HEK293 (cell line): ENCODE measurements around the gene LRP1B.

Experiments
- CTCF ChIA-PET: fragments of 350-600 bp; formaldehyde crosslinking; extraction: SDS; loops from one replicate; lab custom pipeline; 2021; ENCODE audit warnings: antibody characterized with exemption; lab: Yijun Ruan, JAX
- POLR2A ChIA-PET: fragments of 300-600 bp; formaldehyde crosslinking; extraction: SDS; loops from one replicate; lab custom pipeline; 2020; ENCODE audit warnings: antibody characterized with exemption, inconsistent platforms; lab: Yijun Ruan, JAX
- H3K27ac ChIP-seq: fragments of 200-500 bp; sonication (Bioruptor generic); 2 replicates; pipeline ENCODE4 v1.5.1; 2014; ENCODE audit warnings: low read depth, low read length, control low read depth, inconsistent platforms; ENCODE audit errors: extremely low read depth
- H3K36me3 ChIP-seq, 2 experiments: fragments of 200-500 bp in 1 of 2; sonication (Bioruptor generic) in 1 of 2; 1 replicate in 1 of 2; 2 replicates in 1 of 2; pipeline ENCODE4 v1.5.1; 2014 to 2017; ENCODE audit warnings: inconsistent platforms in 2 of 2, low read length in 2 of 2; ENCODE audit not compliant: control insufficient read depth in 2 of 2, insufficient read depth in 1 of 2
- H3K4me1 ChIP-seq: fragments of 200-500 bp; sonication (Bioruptor generic); 2 replicates; pipeline ENCODE4 v1.5.1; 2014; ENCODE audit warnings: mild to moderate bottlenecking, low read length, inconsistent platforms; ENCODE audit not compliant: control insufficient read depth, insufficient read depth
- H3K4me3 ChIP-seq: 2 replicates; pipeline ENCODE4 v1.5.1; 2011; ENCODE audit warnings: low read depth, mild to moderate bottlenecking, control low read depth, low read length, moderate library complexity
- H3K9me3 ChIP-seq: fragments of 200-500 bp; sonication (Bioruptor generic); 2 replicates; pipeline ENCODE4 v1.5.1; 2014; ENCODE audit warnings: low read depth, low read length, inconsistent platforms; ENCODE audit not compliant: control insufficient read depth, insufficient read depth
- ATF2 ChIP-seq: fragments of 450-650 bp; formaldehyde crosslinking; IDR thresholded peaks from 2 replicates; pipeline ENCODE4 v1.5.1; 2016; ENCODE audit warnings: missing biosample characterization, missing genetic modification characterization, low read depth
- GLI4 ChIP-seq: fragments of 450-650 bp; formaldehyde crosslinking; IDR thresholded peaks from 2 replicates; pipeline ENCODE4 v1.5.1; 2016; ENCODE audit warnings: missing biosample characterization, missing genetic modification characterization
- HOXD13 ChIP-seq: sonication (generic); formaldehyde crosslinking; IDR thresholded peaks from 2 replicates; pipeline ENCODE4 v1.8.0; 2022; ENCODE audit warnings: missing genetic modification reagents, borderline replicate concordance
- MZF1 ChIP-seq: fragments of 450-650 bp; formaldehyde crosslinking; IDR thresholded peaks from 2 replicates; pipeline ENCODE4 v1.5.1; 2017; ENCODE audit warnings: missing biosample characterization, missing genetic modification characterization, borderline replicate concordance
- TSHZ1 ChIP-seq: fragments of 450-650 bp; formaldehyde crosslinking; IDR thresholded peaks from 2 replicates; pipeline ENCODE4 v1.5.1; 2016; ENCODE audit warnings: missing biosample characterization, missing genetic modification characterization, borderline replicate concordance
- ZIC2 ChIP-seq: fragments of 450-650 bp; formaldehyde crosslinking; IDR thresholded peaks from 2 replicates; pipeline ENCODE4 v1.5.1; 2016; ENCODE audit warnings: missing biosample characterization, missing genetic modification characterization
- ZNF16 ChIP-seq: fragments of 450-650 bp; formaldehyde crosslinking; IDR thresholded peaks from 2 replicates; pipeline ENCODE4 v1.5.1; 2016; ENCODE audit warnings: low read depth, missing biosample characterization, missing genetic modification characterization
- ZNF214 ChIP-seq: fragments of 450-650 bp; formaldehyde crosslinking; IDR thresholded peaks from 2 replicates; pipeline ENCODE4 v1.5.1; 2017; ENCODE audit warnings: missing biosample characterization, mild to moderate bottlenecking, missing genetic modification characterization, borderline replicate concordance
- ZNF221 ChIP-seq: fragments of 450-650 bp; formaldehyde crosslinking; IDR thresholded peaks from 2 replicates; pipeline ENCODE4 v1.5.1; 2017; ENCODE audit warnings: missing biosample characterization, missing genetic modification characterization, borderline replicate concordance
- ZNF23 ChIP-seq: fragments of 450-650 bp; formaldehyde crosslinking; IDR thresholded peaks from 2 replicates; pipeline ENCODE4 v1.5.1; 2016; ENCODE audit warnings: missing biosample characterization, missing genetic modification characterization, borderline replicate concordance
- ZNF302 ChIP-seq: fragments of 450-650 bp; formaldehyde crosslinking; IDR thresholded peaks from 2 replicates; pipeline ENCODE4 v1.5.1; 2016; ENCODE audit warnings: missing biosample characterization, missing genetic modification characterization, low read depth
- ZNF311 ChIP-seq: fragments of 450-650 bp; formaldehyde crosslinking; IDR thresholded peaks from 2 replicates; pipeline ENCODE4 v1.5.1; 2017; ENCODE audit warnings: missing biosample characterization, missing genetic modification characterization, borderline replicate concordance
- ZNF341 ChIP-seq: fragments of 450-650 bp; formaldehyde crosslinking; IDR thresholded peaks from 2 replicates; pipeline ENCODE4; 2016; ENCODE audit warnings: low read depth, missing biosample characterization, missing genetic modification characterization
- ZNF391 ChIP-seq: fragments of 450-650 bp; formaldehyde crosslinking; IDR thresholded peaks from 2 replicates; pipeline ENCODE4 v1.5.1; 2016; ENCODE audit warnings: low read depth, missing biosample characterization, missing genetic modification characterization, borderline replicate concordance
- ZNF514 ChIP-seq: fragments of 450-650 bp; formaldehyde crosslinking; IDR thresholded peaks from 2 replicates; pipeline ENCODE4 v1.5.1; 2016; ENCODE audit warnings: missing biosample characterization, missing genetic modification characterization
- ZNF561 ChIP-seq: fragments of 450-650 bp; IDR thresholded peaks from 2 replicates; pipeline ENCODE4 v1.5.1; 2018; ENCODE audit warnings: missing biosample characterization, missing genetic modification characterization, borderline replicate concordance
- ZNF585B ChIP-seq: fragments of 450-650 bp; formaldehyde crosslinking; IDR thresholded peaks from 2 replicates; pipeline ENCODE4 v1.5.1; 2016; ENCODE audit warnings: missing biosample characterization, missing genetic modification characterization
- ZNF626 ChIP-seq: fragments of 450-650 bp; sonication (Bioruptor Pico); formaldehyde crosslinking; IDR thresholded peaks from 2 replicates; pipeline ENCODE4 v1.5.1; 2018; ENCODE audit warnings: missing biosample characterization, missing genetic modification characterization, inconsistent platforms
- ZNF629 ChIP-seq: fragments of 450-650 bp; formaldehyde crosslinking; IDR thresholded peaks from 2 replicates; pipeline ENCODE4 v1.5.1; 2017; ENCODE audit warnings: missing biosample characterization, missing genetic modification characterization
- ZNF785 ChIP-seq: fragments of 450-650 bp; formaldehyde crosslinking; IDR thresholded peaks from 2 replicates; pipeline ENCODE4 v1.5.1; 2016; ENCODE audit warnings: missing biosample characterization, missing genetic modification characterization
- ZSCAN16 ChIP-seq: fragments of 450-650 bp; formaldehyde crosslinking; IDR thresholded peaks from 2 replicates; pipeline ENCODE4 v1.5.1; 2016; ENCODE audit warnings: missing biosample characterization, missing genetic modification characterization
- TF ChIP-seq, protein P1 (sequence below): fragments of 450-650 bp; formaldehyde crosslinking; IDR thresholded peaks from 2 replicates; pipeline ENCODE4 v1.5.1; 2016; ENCODE audit warnings: missing biosample characterization, missing genetic modification characterization
- TF ChIP-seq, protein P2 (sequence below): fragments of 450-650 bp; formaldehyde crosslinking; IDR thresholded peaks from 2 replicates; pipeline ENCODE4 v1.5.1; 2016; ENCODE audit warnings: missing biosample characterization, missing genetic modification characterization
- TF ChIP-seq, protein P3 (sequence below): fragments of 450-650 bp; formaldehyde crosslinking; IDR thresholded peaks from 2 replicates; pipeline ENCODE4 v1.5.1; 2016; ENCODE audit warnings: missing biosample characterization, missing genetic modification characterization

The LRP1B gene

GRCh38 chr2:141440072-141440635 is 690.7 kb downstream of the LRP1B start:
- no peak overlapping the region for H3K4me3 ChIP-seq
- TF ChIP-seq ZNF221 (tag by site-specific recombination) (no peak), ZSCAN16 (no peak), ZNF214 (tag by site-specific recombination) (no peak), ZIC2 (no peak), HOXD13 (no peak), ATF2 (tag by site-specific recombination) (no peak)
- no peaks in the 10 kb centered on the region for H3K4me1 ChIP-seq
- no peaks in the 10 kb centered on the region for H3K36me3 ChIP-seq
- no peak overlapping the region for H3K27ac ChIP-seq
- H3K9me3 ChIP-seq: no peaks in the 10 kb centered on the region
- POLR2A ChIA-PET: no interaction called here
- CTCF ChIA-PET: no interaction called here

- ChIA-PET CTCF (interaction anchor here (0.8 kb wide), 1 partner anchor 10 kb away, joined by 3 read pairs; no protein-coding TSS in a partner anchor), POLR2A (no interaction called here)
- Histone ChIP-seq H3K4me1 (no peaks in the 10 kb centered on the region), H3K4me3 (no peak overlapping the region), H3K36me3 (no peaks in the 10 kb centered on the region), H3K27ac (no peak overlapping the region), H3K9me3 (no peaks in the 10 kb centered on the region)
- TF ChIP-seq MZF1 (tag by site-specific recombination) (no peak), ZNF514 (no peak), ZNF23 (tag by site-specific recombination) (no peak), ZNF626 (tag by site-specific recombination) (no peak), ZNF785 (tag by site-specific recombination) (no peak), ZNF585B (tag by site-specific recombination) (no peak), GLI4 (tag by site-specific recombination) (no peak), ZNF16 (tag by site-specific recombination) (no peak), ZNF311 (tag by site-specific recombination) (no peak), ZNF629 (no peak)
- TF ChIP-seq, protein P1, sequence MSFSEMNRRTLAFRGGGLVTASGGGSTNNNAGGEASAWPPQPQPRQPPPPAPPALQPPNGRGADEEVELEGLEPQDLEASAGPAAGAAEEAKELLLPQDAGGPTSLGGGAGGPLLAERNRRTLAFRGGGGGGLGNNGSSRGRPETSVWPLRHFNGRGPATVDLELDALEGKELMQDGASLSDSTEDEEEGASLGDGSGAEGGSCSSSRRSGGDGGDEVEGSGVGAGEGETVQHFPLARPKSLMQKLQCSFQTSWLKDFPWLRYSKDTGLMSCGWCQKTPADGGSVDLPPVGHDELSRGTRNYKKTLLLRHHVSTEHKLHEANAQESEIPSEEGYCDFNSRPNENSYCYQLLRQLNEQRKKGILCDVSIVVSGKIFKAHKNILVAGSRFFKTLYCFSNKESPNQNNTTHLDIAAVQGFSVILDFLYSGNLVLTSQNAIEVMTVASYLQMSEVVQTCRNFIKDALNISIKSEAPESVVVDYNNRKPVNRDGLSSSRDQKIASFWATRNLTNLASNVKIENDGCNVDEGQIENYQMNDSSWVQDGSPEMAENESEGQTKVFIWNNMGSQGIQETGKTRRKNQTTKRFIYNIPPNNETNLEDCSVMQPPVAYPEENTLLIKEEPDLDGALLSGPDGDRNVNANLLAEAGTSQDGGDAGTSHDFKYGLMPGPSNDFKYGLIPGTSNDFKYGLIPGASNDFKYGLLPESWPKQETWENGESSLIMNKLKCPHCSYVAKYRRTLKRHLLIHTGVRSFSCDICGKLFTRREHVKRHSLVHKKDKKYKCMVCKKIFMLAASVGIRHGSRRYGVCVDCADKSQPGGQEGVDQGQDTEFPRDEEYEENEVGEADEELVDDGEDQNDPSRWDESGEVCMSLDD: no peak
- TF ChIP-seq, protein P2, sequence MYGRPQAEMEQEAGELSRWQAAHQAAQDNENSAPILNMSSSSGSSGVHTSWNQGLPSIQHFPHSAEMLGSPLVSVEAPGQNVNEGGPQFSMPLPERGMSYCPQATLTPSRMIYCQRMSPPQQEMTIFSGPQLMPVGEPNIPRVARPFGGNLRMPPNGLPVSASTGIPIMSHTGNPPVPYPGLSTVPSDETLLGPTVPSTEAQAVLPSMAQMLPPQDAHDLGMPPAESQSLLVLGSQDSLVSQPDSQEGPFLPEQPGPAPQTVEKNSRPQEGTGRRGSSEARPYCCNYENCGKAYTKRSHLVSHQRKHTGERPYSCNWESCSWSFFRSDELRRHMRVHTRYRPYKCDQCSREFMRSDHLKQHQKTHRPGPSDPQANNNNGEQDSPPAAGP: no peak
Measured at GRCh38 chr2:141439524-141439923, 691.3 kb downstream of the LRP1B start.

- H3K4me3 ChIP-seq: no peak overlapping the region
- H3K4me1 ChIP-seq: no peaks in the 10 kb centered on the region
- ChIA-PET CTCF (no interaction called here), POLR2A (no interaction called here)
- H3K27ac ChIP-seq: no peak overlapping the region
- no peaks in the 10 kb centered on the region for H3K36me3 ChIP-seq
- no peaks in the 10 kb centered on the region for H3K9me3 ChIP-seq
- TF ChIP-seq ZNF341 (tag by site-specific recombination) (no peak), ZNF561 (tag by site-specific recombination) (no peak), ZNF391 (no peak), TSHZ1 (tag by site-specific recombination) (no peak), ZNF302 (tag by site-specific recombination) (no peak)
- TF ChIP-seq, protein P3, sequence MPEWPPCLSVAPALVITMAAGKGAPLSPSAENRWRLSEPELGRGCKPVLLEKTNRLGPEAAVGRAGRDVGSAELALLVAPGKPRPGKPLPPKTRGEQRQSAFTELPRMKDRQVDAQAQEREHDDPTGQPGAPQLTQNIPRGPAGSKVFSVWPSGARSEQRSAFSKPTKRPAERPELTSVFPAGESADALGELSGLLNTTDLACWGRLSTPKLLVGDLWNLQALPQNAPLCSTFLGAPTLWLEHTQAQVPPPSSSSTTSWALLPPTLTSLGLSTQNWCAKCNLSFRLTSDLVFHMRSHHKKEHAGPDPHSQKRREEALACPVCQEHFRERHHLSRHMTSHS: no peak
Measured at GRCh38 chr2:141438536-141438935, 692.3 kb downstream of the LRP1B start.
